SK-N-SH (cell line): Measurements from ENCODE around the gene SLC7A6. TPM values are rescaled to one million over a fixed set of nuclear protein-coding genes. Genes with fewer than 3 reads are reported as not detected.
A peak's percentile ranks its signal among the peaks of the same experiment; 100 is the strongest.

Experiments
- CTCF ChIA-PET: fragments of 300-600, 350-600 bp; formaldehyde crosslinking; extraction: SDS; loops from one replicate; lab custom pipeline; 2021; lab: Yijun Ruan, JAX
- POLR2A ChIA-PET: fragments of 350-600 bp; sonication (Branson Sonifier 250); formaldehyde crosslinking; extraction: SDS; loops from one replicate; lab custom pipeline; 2020; ENCODE audit warnings: antibody characterized with exemption, inconsistent platforms; lab: Yijun Ruan, JAX
- DNase-seq: peaks from one replicate; pipeline ENCODE4 v3.0.0; 2012
- H2AFZ ChIP-seq: fragments of 200-600 bp; sonication (generic); 2 replicates; pipeline ENCODE4 v1.8.1; 2016; ENCODE audit warnings: antibody characterized with exemption, mild to moderate bottlenecking, low read depth
- H3F3A ChIP-seq: fragments of 200-600 bp; sonication (generic); replicated peaks from 2 replicates; pipeline ENCODE3; 2016; ENCODE audit warnings: antibody characterized with exemption, mild to moderate bottlenecking; ENCODE audit not compliant: insufficient read depth
- H3K27ac ChIP-seq, 2 experiments: fragments of 200-500 bp in 1 of 2; fragments of 200-600 bp in 1 of 2; sonication (Bioruptor generic) in 1 of 2; sonication (generic), shearing (Covaris generic) in 1 of 2; 2 replicates each; pipeline versions ENCODE4 v1.5.1 to v1.6.1; 2014 to 2016; ENCODE audit warnings: low read depth in 2 of 2, inconsistent platforms in 1 of 2, low read length in 1 of 2, mild to moderate bottlenecking in 1 of 2, mixed read lengths in 1 of 2
- H3K27me3 ChIP-seq: fragments of 200-600 bp; sonication (generic), shearing (Covaris generic); 2 replicates; pipeline ENCODE4 v1.6.1; 2016; ENCODE audit warnings: mixed run types; ENCODE audit not compliant: insufficient read depth
- H3K36me3 ChIP-seq, 2 experiments: fragments of 200-500 bp in 1 of 2; fragments of 200-600 bp in 1 of 2; sonication (Bioruptor generic) in 1 of 2; sonication (generic) in 1 of 2; replicated peaks in 1 of 2; 2 replicates each; pipeline versions ENCODE3 to v1.5.1; 2014 to 2016; ENCODE audit warnings: low read length in 1 of 2, mild to moderate bottlenecking in 1 of 2; ENCODE audit not compliant: insufficient read depth in 2 of 2, control insufficient read depth in 1 of 2
- H3K4me1 ChIP-seq, 2 experiments: fragments of 200-500 bp in 1 of 2; fragments of 200-600 bp in 1 of 2; sonication (Bioruptor generic) in 1 of 2; sonication (generic), shearing (Covaris generic) in 1 of 2; 2 replicates each; pipeline versions ENCODE4 v1.5.1 to v1.6.1; 2014 to 2016; ENCODE audit warnings: low read depth in 1 of 2, low read length in 1 of 2, mixed run types in 1 of 2; ENCODE audit not compliant: insufficient read depth in 2 of 2, control insufficient read depth in 1 of 2
- H3K4me2 ChIP-seq: fragments of 200-600 bp; sonication (generic), shearing (Covaris generic); 2 replicates; pipeline ENCODE4 v1.6.1; 2017; ENCODE audit warnings: mixed run types
- H3K4me3 ChIP-seq, 2 experiments: fragments of 200-500 bp in 1 of 2; fragments of 200-600 bp in 1 of 2; sonication (Bioruptor generic) in 1 of 2; sonication (generic), shearing (Covaris generic) in 1 of 2; 2 replicates each; pipeline versions ENCODE4 v1.5.1 to v1.8.1; 2014 to 2016; ENCODE audit warnings: low read depth in 2 of 2, inconsistent platforms in 1 of 2, low read length in 1 of 2, mild to moderate bottlenecking in 1 of 2, mixed read lengths in 1 of 2, moderate library complexity in 1 of 2
- H3K79me2 ChIP-seq: fragments of 200-600 bp; sonication (generic); 2 replicates; pipeline ENCODE4 v1.8.1; 2017; ENCODE audit warnings: mild to moderate bottlenecking; ENCODE audit not compliant: insufficient read depth
- H3K9ac ChIP-seq: fragments of 200-600 bp; sonication (generic); 2 replicates; pipeline ENCODE4 v1.6.1; 2017; ENCODE audit warnings: mixed run types
- H3K9me2 ChIP-seq: fragments of 200-600 bp; sonication (generic); 2 replicates; pipeline ENCODE4 v1.6.1; 2017; ENCODE audit warnings: mixed run types
- H3K9me3 ChIP-seq: fragments of 200-600 bp; sonication (generic); 2 replicates; pipeline ENCODE4 v1.6.1; 2017; ENCODE audit warnings: mixed run types, mild to moderate bottlenecking, moderate library complexity
- H4K20me1 ChIP-seq: fragments of 200-600 bp; sonication (generic); 2 replicates; pipeline ENCODE4 v1.6.1; 2017; ENCODE audit warnings: mild to moderate bottlenecking, mixed run types; ENCODE audit not compliant: insufficient read depth
- ELF1 ChIP-seq: IDR thresholded peaks from 2 replicates; pipeline ENCODE4 v1.4.0; 2012
- EP300 ChIP-seq, 2 experiments: IDR thresholded peaks; 2 replicates each; pipeline versions ENCODE4 v1.4.0 to v1.6.1; 2012; ENCODE audit warnings: borderline replicate concordance in 1 of 2, low read depth in 1 of 2, low read length in 1 of 2
- FOXJ3 ChIP-seq: sonication (generic); formaldehyde crosslinking; IDR thresholded peaks from 2 replicates; pipeline ENCODE4 v1.5.1; 2020; ENCODE audit warnings: mild to moderate bottlenecking, missing genetic modification reagents
- FOXM1 ChIP-seq: IDR thresholded peaks from 2 replicates; pipeline ENCODE4 v1.4.0; 2012; ENCODE audit warnings: low read depth, mild to moderate bottlenecking
- GABPA ChIP-seq: IDR thresholded peaks from 2 replicates; pipeline ENCODE4 v1.4.0; 2012; ENCODE audit warnings: low read depth, mild to moderate bottlenecking
- GATA2 ChIP-seq: sonication (generic); formaldehyde crosslinking; IDR thresholded peaks from 2 replicates; pipeline ENCODE4 v1.5.0; 2020; ENCODE audit warnings: mild to moderate bottlenecking, missing genetic modification reagents
- MEF2A ChIP-seq: IDR thresholded peaks from 2 replicates; pipeline ENCODE4 v1.4.0; 2012; ENCODE audit warnings: low read depth, borderline replicate concordance
- MXI1 ChIP-seq: IDR thresholded peaks from 2 replicates; pipeline ENCODE4 v1.6.1; 2012; ENCODE audit warnings: mild to moderate bottlenecking, low read depth, low read length, improper control_type of control experiment
- POLR2AphosphoS5 ChIP-seq: IDR thresholded peaks from 2 replicates; pipeline ENCODE4 v1.6.1; 2012; ENCODE audit warnings: low read depth, low read length
- RCOR1 ChIP-seq: fragments of 150-350 bp; IDR thresholded peaks from 2 replicates; pipeline ENCODE4 v1.6.1; 2017; ENCODE audit warnings: antibody characterized with exemption, low read length
- RFX5 ChIP-seq: IDR thresholded peaks from 2 replicates; pipeline ENCODE4 v1.6.1; 2012; ENCODE audit warnings: mild to moderate bottlenecking, improper control_type of control experiment, low read length
- SMC3 ChIP-seq: IDR thresholded peaks from 2 replicates; pipeline ENCODE4 v1.6.1; 2012; ENCODE audit warnings: low read depth, low read length, improper control_type of control experiment
- TAF1 ChIP-seq: IDR thresholded peaks from 2 replicates; pipeline ENCODE4 v1.6.1; 2012; ENCODE audit warnings: low read depth, mild to moderate bottlenecking, low read length, moderate library complexity, borderline replicate concordance
- TCF12 ChIP-seq: IDR thresholded peaks from 2 replicates; pipeline ENCODE4 v1.4.0; 2012
- YY1 ChIP-seq: IDR thresholded peaks from 2 replicates; pipeline ENCODE4 v1.4.0; 2012; ENCODE audit warnings: low read depth, mild to moderate bottlenecking
- WGBS: methylation state at CpG from one replicate; pipeline ENCODE4 v1.1.6; 2017; ENCODE audit warnings: low lambda C conversion rate; 5-methylcytosine and 5-hydroxymethylcytosine counted together
- polyA plus RNA-seq, 3 experiments: library from polyadenylated mRNA; depleted of rRNA; stranded (reverse); fragments of >200 nt; gene quantifications; 2 replicates each; pipeline ENCODE4 v1.2.3, GENCODE V29; 2012
- TF ChIP-seq, protein P1 (sequence below): IDR thresholded peaks from 2 replicates; pipeline ENCODE4; 2012
- TF ChIP-seq, protein P2 (sequence below): IDR thresholded peaks from 2 replicates; pipeline ENCODE4 v1.4.0; 2012; ENCODE audit warnings: low read depth, borderline replicate concordance
- TF ChIP-seq, protein P3 (sequence below): fragments of 150-350 bp; IDR thresholded peaks from 2 replicates; pipeline ENCODE4 v1.6.1; 2017; ENCODE audit warnings: antibody characterized with exemption, low read length, low read depth, borderline replicate concordance

Gene SLC7A6
- polyA plus RNA-seq, 1 of the 3 experiments (the other 2 are of a cell fraction), result 19.0 TPM

DNA sequence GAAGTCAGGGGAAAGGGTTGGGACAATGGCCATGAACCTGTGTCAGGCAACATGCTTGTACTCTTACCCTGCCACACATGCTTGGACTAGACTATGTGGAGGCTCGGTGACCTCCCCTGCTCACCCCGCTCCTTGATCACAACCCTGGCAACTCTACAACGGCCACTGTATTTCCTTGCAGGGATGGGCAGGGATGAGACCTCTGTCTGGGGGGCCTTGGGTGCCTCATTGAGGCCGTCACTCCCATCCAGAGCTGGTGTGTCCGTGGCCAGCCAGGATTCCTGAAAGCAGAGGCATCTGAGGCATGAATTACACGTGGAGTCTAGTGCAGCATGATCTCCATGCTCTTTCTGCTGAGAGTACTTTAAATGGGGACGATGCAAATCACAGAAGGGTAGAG lies 18.2 kb upstream of the SLC7A6 start:
- H3K9me3 ChIP-seq, result no peaks in the 10 kb centered on the region
- peak overlapping the region; percentile 92 for H3K4me2 ChIP-seq
- ChIA-PET POLR2A (no interaction called here), CTCF (interaction anchor here (3.3 to 3.4 kb wide), 2 partner anchors 15 to 18 kb away, joined by 15 to 22 read pairs; partner anchors contain the start of gene SLC7A6)
- H4K20me1 ChIP-seq, result no peaks in the 10 kb centered on the region
- H3K4me1 ChIP-seq, result peaks cover 7 to 15% of the 10 kb centered on the region in 2 experiments; a peak in 2 of 4 replicates
- WGBS, result 43% methylated on average over 5 of the region's 7 CpGs
- no peaks in the 10 kb centered on the region for H3K9me2 ChIP-seq
- no peak for DNase-seq
- H3F3A ChIP-seq, result no peaks in the 10 kb centered on the region
- H2AFZ ChIP-seq, result no peak overlapping the region
- TF ChIP-seq RFX5 (no peak), RCOR1 (no peak), SMC3 (no peak), ELF1 (no peak), GATA2 (CRISPR knock-in tag) (no peak), YY1 (no peak), MXI1 (no peak), TCF12 (no peak)
- TF ChIP-seq, protein P1, sequence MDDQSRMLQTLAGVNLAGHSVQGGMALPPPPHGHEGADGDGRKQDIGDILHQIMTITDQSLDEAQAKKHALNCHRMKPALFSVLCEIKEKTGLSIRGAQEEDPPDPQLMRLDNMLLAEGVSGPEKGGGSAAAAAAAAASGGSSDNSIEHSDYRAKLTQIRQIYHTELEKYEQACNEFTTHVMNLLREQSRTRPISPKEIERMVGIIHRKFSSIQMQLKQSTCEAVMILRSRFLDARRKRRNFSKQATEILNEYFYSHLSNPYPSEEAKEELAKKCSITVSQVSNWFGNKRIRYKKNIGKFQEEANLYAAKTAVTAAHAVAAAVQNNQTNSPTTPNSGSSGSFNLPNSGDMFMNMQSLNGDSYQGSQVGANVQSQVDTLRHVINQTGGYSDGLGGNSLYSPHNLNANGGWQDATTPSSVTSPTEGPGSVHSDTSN, result no peak
- TF ChIP-seq, protein P2, sequence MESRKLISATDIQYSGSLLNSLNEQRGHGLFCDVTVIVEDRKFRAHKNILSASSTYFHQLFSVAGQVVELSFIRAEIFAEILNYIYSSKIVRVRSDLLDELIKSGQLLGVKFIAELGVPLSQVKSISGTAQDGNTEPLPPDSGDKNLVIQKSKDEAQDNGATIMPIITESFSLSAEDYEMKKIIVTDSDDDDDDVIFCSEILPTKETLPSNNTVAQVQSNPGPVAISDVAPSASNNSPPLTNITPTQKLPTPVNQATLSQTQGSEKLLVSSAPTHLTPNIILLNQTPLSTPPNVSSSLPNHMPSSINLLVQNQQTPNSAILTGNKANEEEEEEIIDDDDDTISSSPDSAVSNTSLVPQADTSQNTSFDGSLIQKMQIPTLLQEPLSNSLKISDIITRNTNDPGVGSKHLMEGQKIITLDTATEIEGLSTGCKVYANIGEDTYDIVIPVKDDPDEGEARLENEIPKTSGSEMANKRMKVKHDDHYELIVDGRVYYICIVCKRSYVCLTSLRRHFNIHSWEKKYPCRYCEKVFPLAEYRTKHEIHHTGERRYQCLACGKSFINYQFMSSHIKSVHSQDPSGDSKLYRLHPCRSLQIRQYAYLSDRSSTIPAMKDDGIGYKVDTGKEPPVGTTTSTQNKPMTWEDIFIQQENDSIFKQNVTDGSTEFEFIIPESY, result no peak
- peak overlapping the region; percentile 88 to 92 for H3K4me3 ChIP-seq
- H3K9ac ChIP-seq, result 0 out of 2 replicates have a peak overlapping the region, but pooled peaks have one; percentile 66
- H3K27ac ChIP-seq, result no peak overlapping the region
- peaks cover 0 to 4% of the 10 kb centered on the region in 2 experiments for H3K36me3 ChIP-seq
- no peaks in the 10 kb centered on the region for H3K27me3 ChIP-seq
- H3K79me2 ChIP-seq, result peaks cover 13% of the 10 kb centered on the region

DNA sequence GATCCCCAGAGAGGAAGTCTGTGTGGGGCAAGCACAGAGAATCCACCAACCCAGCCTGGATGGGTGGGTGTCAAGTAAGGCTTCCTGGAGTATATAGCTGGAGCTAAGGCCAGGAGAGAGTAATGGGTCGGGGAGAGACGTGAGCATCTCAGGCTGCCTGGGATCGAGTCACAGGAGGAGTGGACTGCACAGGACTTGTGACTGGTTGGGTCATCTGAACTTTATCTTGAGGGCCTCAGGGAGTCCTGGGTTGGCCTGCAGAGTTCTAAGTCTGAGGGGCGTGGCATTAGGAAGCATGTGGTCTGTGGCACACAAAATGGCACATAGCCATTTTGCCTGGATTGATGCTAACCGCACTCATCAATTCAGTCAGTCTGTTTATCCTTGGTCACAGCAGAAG lies 17.7 kb upstream of the SLC7A6 start:
- H3K4me1 ChIP-seq, result peaks cover 7 to 15% of the 10 kb centered on the region in 2 experiments; a peak in 2 of 4 replicates
- no peak overlapping the region for H3K27ac ChIP-seq
- H3K27me3 ChIP-seq, result no peaks in the 10 kb centered on the region
- DNase-seq, result no peak
- H3K36me3 ChIP-seq, result peaks cover 0 to 5% of the 10 kb centered on the region in 2 experiments
- no peak overlapping the region for H2AFZ ChIP-seq
- ChIA-PET POLR2A (no interaction called here), CTCF (interaction anchor here (3.3 to 3.4 kb wide), 2 partner anchors 15 to 17 kb away, joined by 15 to 22 read pairs; partner anchors contain the start of gene SLC7A6)
- H4K20me1 ChIP-seq, result no peaks in the 10 kb centered on the region
- H3K79me2 ChIP-seq, result peaks cover 13% of the 10 kb centered on the region
- 96% methylated on average over 5 of the region's 5 CpGs for WGBS
- no peak overlapping the region for H3K9ac ChIP-seq
- H3K4me3 ChIP-seq, result peak overlapping the region in 1 of 2 experiments; percentile 88; a peak in 1 of 4 replicates
- TF ChIP-seq ELF1 (no peak), EP300 (IDR thresholded peaks at IDR 0.05; ENCODE audit: borderline replicate concordance in 1 of 2, low read depth in 1 of 2, low read length in 1 of 2) (no peak), MXI1 (no peak), POLR2AphosphoS5 (no peak), GATA2 (CRISPR knock-in tag) (no peak), FOXM1 (no peak), TAF1 (no peak), GABPA (no peak), FOXJ3 (CRISPR knock-in tag) (no peak), MEF2A (no peak)
- TF ChIP-seq, protein P3, sequence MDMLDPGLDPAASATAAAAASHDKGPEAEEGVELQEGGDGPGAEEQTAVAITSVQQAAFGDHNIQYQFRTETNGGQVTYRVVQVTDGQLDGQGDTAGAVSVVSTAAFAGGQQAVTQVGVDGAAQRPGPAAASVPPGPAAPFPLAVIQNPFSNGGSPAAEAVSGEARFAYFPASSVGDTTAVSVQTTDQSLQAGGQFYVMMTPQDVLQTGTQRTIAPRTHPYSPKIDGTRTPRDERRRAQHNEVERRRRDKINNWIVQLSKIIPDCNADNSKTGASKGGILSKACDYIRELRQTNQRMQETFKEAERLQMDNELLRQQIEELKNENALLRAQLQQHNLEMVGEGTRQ, result no peak
- TF ChIP-seq, protein P1, result no peak
- no peaks in the 10 kb centered on the region for H3K9me2 ChIP-seq
- no peaks in the 10 kb centered on the region for H3K9me3 ChIP-seq
- H3F3A ChIP-seq, result no peaks in the 10 kb centered on the region
- H3K4me2 ChIP-seq, result peak overlapping the region; percentile 92
